Measurements from ENCODE around the gene GNPTAB.
"Not testable (repeated sequence)": the region's sequence is repeated elsewhere in the genome, so short reads cannot be mapped to it uniquely, and the experiment has no call there.

The GNPTAB gene

GRCh38 chr12:101767537-101767936 is 63.2 kb downstream of the GNPTAB start:
- DNase-seq, result no peak

GRCh38 chr12:101764051-101764792 is 66.5 kb downstream of the GNPTAB start:
- no peak for DNase-seq

GRCh38 chr12:101763246-101763931 is 67.4 kb downstream of the GNPTAB start:
- DNase-seq, result no peak

DNA sequence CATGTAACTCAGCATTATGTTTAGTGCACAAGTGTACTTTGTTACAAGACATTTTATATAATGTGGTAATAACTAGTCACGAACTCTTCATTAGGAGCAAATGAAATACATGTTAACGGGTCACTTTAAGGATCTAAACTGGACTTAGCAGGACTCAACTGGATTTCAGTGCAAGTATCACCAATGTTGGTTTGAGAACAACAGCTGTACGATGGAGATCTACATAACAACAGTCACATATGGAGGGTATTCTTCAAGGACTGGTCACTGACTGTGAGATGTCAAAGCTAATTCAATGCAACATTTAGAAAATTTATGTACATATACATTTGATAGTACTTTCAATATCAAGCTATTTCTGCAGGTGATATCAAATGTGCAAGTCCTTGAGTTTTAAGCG is 69.0 kb downstream of the GNPTAB start:
- DNase-seq, result no peak

- no peak for DNase-seq
These were observed 69.4 kb downstream of the GNPTAB start for GRCh38 chr12:101761350-101761749.

GRCh38 chr12:101759396-101760047 is 71.2 kb downstream of the GNPTAB start:
- no peak for DNase-seq

GRCh38 chr12:101750152-101750551 is 80.6 kb downstream of the GNPTAB start:
- DNase-seq, result no peak

DNA sequence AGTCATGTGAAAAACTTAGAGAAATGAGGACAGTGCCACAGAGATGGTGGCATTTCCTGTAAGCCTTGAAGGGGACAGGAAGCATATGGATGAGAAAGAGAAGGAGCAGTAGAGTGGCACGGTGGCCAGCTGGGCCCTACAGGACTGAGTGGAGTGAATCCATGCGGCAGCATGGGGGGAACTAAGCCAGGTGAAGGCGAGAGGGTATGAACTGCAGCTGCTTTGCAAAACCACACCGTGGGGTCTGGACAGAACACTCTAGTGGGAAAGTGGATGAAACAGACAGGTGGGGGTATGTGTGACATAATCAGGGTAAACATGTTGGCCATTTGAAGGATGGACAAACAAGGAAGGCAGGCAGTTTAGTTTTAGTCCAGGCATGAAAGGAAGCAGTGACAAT is 81.1 kb downstream of the GNPTAB start:
- no peak for DNase-seq

DNA sequence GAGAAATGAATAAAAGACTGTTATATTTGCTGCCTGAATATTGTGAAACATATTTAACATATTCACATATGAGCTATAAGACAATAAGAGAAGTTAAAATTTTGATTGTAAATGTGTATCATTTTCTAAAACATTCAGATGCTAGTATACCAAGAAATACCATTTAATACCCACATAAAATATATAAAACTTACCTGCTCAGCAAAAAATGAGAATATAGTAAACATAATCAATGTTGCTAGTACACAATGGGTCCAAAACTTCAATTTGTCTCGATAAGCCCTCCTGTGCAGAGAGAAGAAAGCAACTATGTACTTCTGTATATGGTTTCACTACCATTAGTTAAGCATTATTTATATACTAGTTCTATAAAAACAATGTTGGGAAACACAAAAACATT is 81.9 kb downstream of the GNPTAB start:
- DNase-seq, result no peak

GRCh38 chr12:101747697-101748096 is 83.1 kb downstream of the GNPTAB start:
- DNase-seq, result no peak

DNA sequence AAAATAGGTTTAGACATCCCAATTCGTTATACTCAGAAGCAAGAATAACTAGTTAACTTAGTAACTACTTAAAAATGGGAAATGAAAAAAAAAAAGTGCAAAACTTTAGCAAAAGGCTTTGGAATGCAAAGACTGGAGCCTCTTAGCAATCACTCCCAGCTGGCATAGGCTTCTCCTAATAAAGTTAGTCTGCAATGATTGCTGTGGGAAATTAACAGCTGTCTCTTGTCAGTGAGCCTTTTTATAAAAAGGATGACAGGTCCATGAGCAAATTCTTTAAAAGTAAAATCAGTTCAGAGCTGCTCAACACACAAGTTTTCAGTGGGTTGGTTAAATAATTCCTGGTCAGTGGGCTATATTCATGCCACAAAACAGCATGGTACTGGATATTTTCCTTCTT is 84.1 kb downstream of the GNPTAB start:
- no peak for DNase-seq

DNA sequence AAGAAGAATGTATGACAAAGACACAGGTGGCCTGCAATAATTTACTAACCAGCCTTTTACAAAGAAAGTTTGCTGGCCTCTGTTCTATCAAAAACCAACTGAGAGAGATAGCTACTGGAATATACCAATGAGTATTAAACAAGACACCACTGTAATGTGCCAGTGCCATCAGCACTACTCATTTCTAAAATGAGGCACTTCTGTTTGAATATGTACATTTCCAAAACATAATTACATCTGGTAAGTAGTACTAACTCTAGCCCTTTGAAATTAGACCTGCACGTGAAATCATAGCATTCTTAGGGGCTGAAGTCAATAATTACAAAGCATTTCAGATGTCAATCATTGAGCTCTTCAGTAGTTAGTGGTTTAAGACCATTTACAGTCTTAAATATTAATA is 84.6 kb downstream of the GNPTAB start:
- DNase-seq, result no peak

DNA sequence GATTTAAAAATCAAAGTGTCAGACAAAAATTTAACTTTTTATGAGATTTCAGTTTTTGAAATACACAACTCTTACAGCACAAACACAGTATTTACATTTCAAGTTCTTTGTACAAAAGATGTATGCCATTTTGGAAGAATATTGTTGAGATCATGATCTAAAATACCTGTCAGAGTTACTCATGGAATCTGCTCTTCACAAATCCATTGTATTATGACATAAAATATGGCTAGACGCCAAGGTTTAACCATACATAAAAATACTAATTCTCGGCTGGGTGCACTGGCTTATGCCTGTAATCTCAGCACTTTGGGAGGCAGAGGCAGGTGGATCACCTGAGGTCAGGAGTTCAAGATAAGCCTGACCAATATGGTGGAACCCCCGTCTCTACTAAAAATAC is 85.3 kb downstream of the GNPTAB start:
- no peak for DNase-seq

- DNase-seq, result no peak
These were observed 86.9 kb downstream of the GNPTAB start for GRCh38 chr12:101743724-101744472.

GRCh38 chr12:101743242-101743641 is 87.5 kb downstream of the GNPTAB start:
- DNase-seq, result no peak

- DNase-seq, result no peak
These were observed 89.8 kb downstream of the GNPTAB start for GRCh38 chr12:101740980-101741379.

GRCh38 chr12:101740566-101740965 is 90.2 kb downstream of the GNPTAB start:
- no peak for DNase-seq

- no peak for DNase-seq
These were observed 91.7 kb downstream of the GNPTAB start, which contains the start of gene SYCP3 for GRCh38 chr12:101738920-101739665. TSS of gene SYCP3 (minus strand) at chr12:101739462. CDS start at chr12:101737935, 1,527 bp downstream.

GRCh38 chr12:101737476-101737875 is 93.3 kb downstream of the GNPTAB start:
- DNase-seq, result no peak

DNA sequence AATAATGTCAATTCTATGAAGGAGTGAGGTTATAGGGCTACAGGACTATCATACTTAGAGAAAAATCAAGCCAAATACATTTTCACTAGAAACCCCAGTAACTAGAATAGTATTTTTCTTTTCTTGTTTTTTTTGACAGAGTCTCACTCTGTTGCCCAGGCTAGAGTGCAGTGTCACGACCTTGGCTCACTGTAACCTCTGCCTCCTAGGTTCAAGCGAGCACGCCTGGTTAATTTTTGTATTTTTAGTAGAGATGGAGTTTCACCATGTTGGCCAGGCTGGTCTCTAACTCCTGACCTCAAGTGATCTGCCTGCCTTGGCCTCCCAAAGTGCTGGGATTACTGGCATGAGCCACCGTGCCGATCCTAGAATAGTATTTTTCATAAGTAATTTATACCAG is 96.3 kb downstream of the GNPTAB start:
- DNase-seq, result not testable (repeated sequence)

DNA sequence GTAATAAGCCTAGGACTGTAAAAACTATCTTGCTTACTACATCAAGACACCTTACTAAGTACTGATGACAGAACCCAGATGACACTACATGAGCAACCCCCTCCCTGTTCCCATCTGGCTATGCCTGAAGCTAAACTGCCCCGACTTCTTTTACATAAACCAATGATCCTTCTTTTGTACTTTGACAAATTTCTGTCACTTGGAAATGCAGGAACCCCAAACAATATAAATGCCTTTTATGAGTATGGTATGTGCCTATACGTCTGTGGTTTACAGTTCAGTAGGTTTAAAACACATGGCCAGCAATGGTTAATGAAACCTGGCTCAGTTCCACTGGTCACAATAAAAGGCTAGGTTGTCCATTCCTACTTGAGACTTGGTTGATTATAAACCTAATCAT is 97.6 kb downstream of the GNPTAB start:
- DNase-seq, result no peak

DNA sequence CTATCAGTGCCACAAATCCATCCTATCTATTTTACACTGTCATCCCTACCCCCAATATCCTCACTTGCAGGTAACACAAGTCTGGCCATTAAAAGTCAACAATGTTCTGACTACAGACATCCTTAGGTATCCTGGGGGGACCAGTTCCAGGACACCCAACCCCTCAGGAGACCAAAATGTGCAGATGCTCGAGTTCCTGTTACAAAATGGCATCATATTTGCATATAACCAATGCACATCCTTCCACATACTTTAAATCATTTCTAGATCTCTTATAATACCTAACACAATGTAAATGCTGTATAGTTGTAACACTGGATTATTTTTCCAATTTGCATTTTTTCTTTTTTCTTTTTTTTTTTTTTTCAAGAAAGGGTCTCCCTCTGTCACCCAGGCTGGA is 98.4 kb downstream of the GNPTAB start:
- DNase-seq, result no peak

- no peak for DNase-seq
These were observed 100.9 kb downstream of the GNPTAB start for GRCh38 chr12:101729842-101730241.

All from NCI-H510A (cell line).